GM18498 (cell line): ENCODE data around the gene TERB1.

Source experiments
- ATAC-seq: cut with Tn5 transposase; IDR thresholded peaks from one replicate; pipeline ENCODE4 v1.9.1; 2021; ENCODE audit warnings: mild to moderate bottlenecking, moderate library complexity; ENCODE audit not compliant: unreplicated experiment

The TERB1 gene

GRCh38 chr16:66706506-66706880 is 94.9 kb downstream of the TERB1 start:
- ATAC-seq = no peak

- ATAC-seq = no peak
These were observed 95.4 kb downstream of the TERB1 start for GRCh38 chr16:66705790-66706505.
